ENCODE data around the gene WARS2. TPM values are rescaled to one million over a fixed set of nuclear protein-coding genes. Genes with fewer than 3 reads are reported as not detected.

The WARS2 gene
- total RNA-seq, 1 donor from 2014 or later = 13.5 TPM

DNA sequence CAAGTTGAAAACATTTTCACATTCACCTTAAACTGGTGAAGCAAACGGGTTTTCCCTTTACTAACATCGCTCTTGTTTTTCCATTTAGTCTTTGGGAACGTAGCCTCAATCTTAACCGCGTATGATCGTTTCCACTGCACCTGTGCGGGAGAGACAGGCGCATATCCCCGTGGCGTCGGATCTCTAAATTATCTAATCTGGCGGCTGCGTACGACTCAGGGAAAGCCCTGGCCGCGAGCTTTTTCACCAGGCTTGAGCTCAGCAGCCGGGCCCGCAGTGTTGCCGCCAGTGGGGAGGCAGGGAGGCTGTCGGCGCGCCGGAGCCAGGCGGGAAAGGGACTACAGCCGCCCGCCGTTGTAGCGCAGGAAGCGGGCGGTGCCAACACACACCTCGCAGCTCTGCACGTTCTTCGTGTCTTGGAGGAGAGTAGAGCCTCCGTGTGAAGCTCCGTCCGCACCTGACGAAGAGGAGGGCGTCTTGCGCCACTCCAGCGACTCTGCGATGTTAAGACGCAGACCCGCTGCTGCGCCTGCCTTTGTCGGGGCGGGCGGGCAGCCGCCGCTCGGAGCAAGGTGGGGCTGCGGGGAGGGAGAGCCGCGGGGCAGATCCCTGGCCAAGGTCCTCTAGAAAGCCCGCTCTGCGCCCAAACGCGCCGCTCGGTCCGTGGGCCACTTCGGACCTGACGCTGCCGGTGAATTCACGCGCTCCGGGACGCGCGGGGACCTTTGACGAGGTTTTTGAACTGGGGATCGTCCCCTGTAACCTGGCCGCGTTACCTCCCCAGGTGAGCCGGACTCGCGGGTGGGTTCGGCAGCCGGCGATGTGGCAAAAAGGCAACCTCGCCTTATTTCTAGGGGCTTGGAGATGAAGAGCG, 133.8 kb downstream of the WARS2 start:
- H3K4me3 ChIP-seq = peak overlapping the region; percentile 16
- H3K9ac ChIP-seq = no peak overlapping the region
- Mint-ChIP-seq H3K27ac (no peak overlapping the region), H3K9me3 (peaks cover 12% of the 10 kb centered on the region), H3K4me3 (peak overlapping the region; percentile 71), H3K27me3 (ENCODE audit: insufficient read depth, low read depth) (peaks cover 64% of the 10 kb centered on the region), H3K4me1 (peaks cover 15% of the 10 kb centered on the region), H3K36me3 (no peaks in the 10 kb centered on the region)
- H3F3A ChIP-seq (ENCODE audit: low read depth) = no peaks in the 10 kb centered on the region
- peaks cover 5% of the 10 kb centered on the region for H3K4me1 ChIP-seq
- no peaks in the 10 kb centered on the region for H3K9me3 ChIP-seq (ENCODE audit: low read depth)
- H3K4me2 ChIP-seq = peak overlapping the region; percentile 41
- peak; percentile 53 for DNase-seq (ENCODE audit: low spot score)
- H4K20me1 ChIP-seq (ENCODE audit: low read depth) = peaks cover 31% of the 10 kb centered on the region
- TF ChIP-seq, protein P1, sequence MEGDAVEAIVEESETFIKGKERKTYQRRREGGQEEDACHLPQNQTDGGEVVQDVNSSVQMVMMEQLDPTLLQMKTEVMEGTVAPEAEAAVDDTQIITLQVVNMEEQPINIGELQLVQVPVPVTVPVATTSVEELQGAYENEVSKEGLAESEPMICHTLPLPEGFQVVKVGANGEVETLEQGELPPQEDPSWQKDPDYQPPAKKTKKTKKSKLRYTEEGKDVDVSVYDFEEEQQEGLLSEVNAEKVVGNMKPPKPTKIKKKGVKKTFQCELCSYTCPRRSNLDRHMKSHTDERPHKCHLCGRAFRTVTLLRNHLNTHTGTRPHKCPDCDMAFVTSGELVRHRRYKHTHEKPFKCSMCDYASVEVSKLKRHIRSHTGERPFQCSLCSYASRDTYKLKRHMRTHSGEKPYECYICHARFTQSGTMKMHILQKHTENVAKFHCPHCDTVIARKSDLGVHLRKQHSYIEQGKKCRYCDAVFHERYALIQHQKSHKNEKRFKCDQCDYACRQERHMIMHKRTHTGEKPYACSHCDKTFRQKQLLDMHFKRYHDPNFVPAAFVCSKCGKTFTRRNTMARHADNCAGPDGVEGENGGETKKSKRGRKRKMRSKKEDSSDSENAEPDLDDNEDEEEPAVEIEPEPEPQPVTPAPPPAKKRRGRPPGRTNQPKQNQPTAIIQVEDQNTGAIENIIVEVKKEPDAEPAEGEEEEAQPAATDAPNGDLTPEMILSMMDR (IDR thresholded peaks at IDR 0.05) = no peak
- peak; percentile 79 for TF ChIP-seq EZH2phosphoT487 (IDR thresholded peaks at IDR 0.05)
- TF ChIP-seq EZH2 (IDR thresholded peaks at IDR 0.05) = peak; percentile 85
- H3K27me3 ChIP-seq = peaks cover 92% of the 10 kb centered on the region
- H2AFZ ChIP-seq (replicated peaks) = no peak overlapping the region
- no peaks in the 10 kb centered on the region for H3K79me2 ChIP-seq (ENCODE audit: low read depth)
- no peak overlapping the region for H3K27ac ChIP-seq
- H3K36me3 ChIP-seq = no peaks in the 10 kb centered on the region

DNA sequence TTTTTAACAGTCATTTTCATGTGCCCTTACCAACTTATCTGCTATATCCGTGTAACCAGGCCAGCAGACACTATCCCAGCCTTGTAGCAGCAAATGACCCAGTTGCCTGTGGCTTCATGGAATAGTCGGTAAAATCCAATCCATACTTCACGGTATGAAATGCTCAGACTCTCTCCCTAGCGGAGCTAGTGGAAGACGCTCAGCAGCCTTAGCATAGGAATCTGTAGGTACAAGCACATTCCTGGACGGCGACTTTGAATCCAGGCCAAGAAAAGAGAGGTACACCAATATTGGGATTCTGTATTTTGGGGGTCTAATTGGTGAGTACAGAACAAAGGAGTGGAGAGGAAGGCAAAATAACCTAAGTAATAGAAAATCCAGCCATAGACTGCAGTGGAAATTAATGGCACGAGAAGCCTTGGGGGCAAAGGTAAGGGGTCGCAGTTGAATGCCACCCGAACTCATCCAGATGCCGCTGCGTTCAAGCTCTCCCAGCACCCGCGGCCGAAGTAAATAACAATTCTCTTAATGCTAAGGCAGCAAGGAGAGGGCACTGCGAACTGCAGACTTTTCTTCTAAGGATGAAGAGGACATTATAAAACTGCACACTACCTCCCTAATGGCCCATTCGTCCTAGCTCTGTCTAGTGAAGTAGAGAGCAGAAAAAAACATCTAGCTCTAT, 134.6 kb downstream of the WARS2 start:
- H3K36me3 ChIP-seq = no peaks in the 10 kb centered on the region
- H3K4me1 Mint-ChIP-seq = peaks cover 17% of the 10 kb centered on the region
- peaks cover 70% of the 10 kb centered on the region for H3K27me3 Mint-ChIP-seq (ENCODE audit: insufficient read depth, low read depth)
- peaks cover 12% of the 10 kb centered on the region for H3K9me3 Mint-ChIP-seq
- no peaks in the 10 kb centered on the region for H3K36me3 Mint-ChIP-seq
- peaks cover 34% of the 10 kb centered on the region for H4K20me1 ChIP-seq (ENCODE audit: low read depth)
- H3K27ac Mint-ChIP-seq = no peak overlapping the region
- no peaks in the 10 kb centered on the region for H3K79me2 ChIP-seq (ENCODE audit: low read depth)
- DNase-seq (ENCODE audit: low spot score) = no peak
- H2AFZ ChIP-seq (replicated peaks) = no peak overlapping the region
- H3K4me3 Mint-ChIP-seq = peak overlapping the region; percentile 46
- H3F3A ChIP-seq (ENCODE audit: low read depth) = no peaks in the 10 kb centered on the region
- H3K9ac ChIP-seq = no peak overlapping the region
- TF ChIP-seq EZH2phosphoT487 (IDR thresholded peaks at IDR 0.05) (no peak), EZH2 (IDR thresholded peaks at IDR 0.05) (no peak)
- TF ChIP-seq, protein P1 (IDR thresholded peaks at IDR 0.05) = no peak
- peaks cover 99% of the 10 kb centered on the region for H3K27me3 ChIP-seq
- no peak overlapping the region for H3K27ac ChIP-seq
- H3K4me3 ChIP-seq = no peak overlapping the region
- H3K9me3 ChIP-seq (ENCODE audit: low read depth) = no peaks in the 10 kb centered on the region
- H3K4me2 ChIP-seq = no peak overlapping the region
- peaks cover 5% of the 10 kb centered on the region for H3K4me1 ChIP-seq

DNA sequence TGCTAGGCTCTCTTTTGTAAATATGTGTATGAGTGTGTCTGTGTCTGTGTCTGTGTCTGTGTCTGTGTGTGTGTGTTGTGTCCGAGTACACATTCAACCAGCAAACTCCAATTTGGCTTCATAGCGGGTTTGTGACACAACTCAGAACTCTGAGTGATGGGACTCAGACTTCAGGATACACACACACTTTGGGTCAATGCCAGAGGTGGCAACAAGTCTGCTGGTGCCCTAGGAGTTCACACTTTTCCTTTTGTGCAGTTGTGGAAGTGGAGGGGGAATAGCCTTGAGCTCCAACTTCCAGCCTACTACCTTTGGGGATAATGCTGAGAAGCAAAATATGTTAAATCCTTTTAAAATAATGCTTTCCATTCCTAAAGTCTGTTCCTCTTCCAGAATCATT, 135.7 kb downstream of the WARS2 start:
- H3F3A ChIP-seq (ENCODE audit: low read depth) = no peaks in the 10 kb centered on the region
- H3K4me3 ChIP-seq = no peak overlapping the region
- no peak for TF ChIP-seq EZH2phosphoT487 (IDR thresholded peaks at IDR 0.05)
- peaks cover 12% of the 10 kb centered on the region for H3K9me3 Mint-ChIP-seq
- H3K36me3 ChIP-seq = no peaks in the 10 kb centered on the region
- peaks cover 24% of the 10 kb centered on the region for H3K4me1 Mint-ChIP-seq
- peaks cover 5% of the 10 kb centered on the region for H3K4me1 ChIP-seq
- H3K27me3 Mint-ChIP-seq (ENCODE audit: insufficient read depth, low read depth) = peaks cover 81% of the 10 kb centered on the region
- no peak overlapping the region for H3K4me3 Mint-ChIP-seq
- H3K27ac Mint-ChIP-seq = no peak overlapping the region
- H3K27me3 ChIP-seq = peaks cover 100% of the 10 kb centered on the region
- H3K9ac ChIP-seq = no peak overlapping the region
- H3K9me3 ChIP-seq (ENCODE audit: low read depth) = no peaks in the 10 kb centered on the region
- no peak overlapping the region for H3K27ac ChIP-seq
- no peak for DNase-seq (ENCODE audit: low spot score)
- H4K20me1 ChIP-seq (ENCODE audit: low read depth) = peaks cover 37% of the 10 kb centered on the region
- no peak overlapping the region for H3K4me2 ChIP-seq
- no peak overlapping the region for H2AFZ ChIP-seq (replicated peaks)
- H3K79me2 ChIP-seq (ENCODE audit: low read depth) = no peaks in the 10 kb centered on the region
- H3K36me3 Mint-ChIP-seq = no peaks in the 10 kb centered on the region

All from neural progenitor cell (in vitro differentiated cells).